Mammary epithelial cell (primary cell): ENCODE measurements around the gene SLC7A14.

ENCODE experiments used
- CTCF ChIP-seq, 2 donors: IDR thresholded peaks in 1 of 2; conservative IDR thresholded peaks in 1 of 2; 2 replicates each; pipeline ENCODE4 v1.5.1; 2011 to 2012; ENCODE audit warnings: inconsistent platforms in 2 of 2, low read length in 2 of 2, mild to moderate bottlenecking in 2 of 2, control low read depth in 1 of 2, low read depth in 1 of 2; ENCODE audit not compliant: insufficient read depth in 1 of 2; ENCODE audit errors: extremely low read depth in 1 of 2
- EZH2 ChIP-seq: IDR thresholded peaks from 2 replicates; pipeline ENCODE4 v1.6.1; 2012; ENCODE audit warnings: low read length, inconsistent platforms, borderline replicate concordance

GRCh38 chr3:170486398-170486797 lies 99.5 kb downstream of the SLC7A14 start:
- TF ChIP-seq CTCF (conservative IDR thresholded peaks at IDR 0.05 in 1 of 2, IDR thresholded peaks at IDR 0.05 in 1 of 2; ENCODE audit: extremely low read depth in 1 of 2, insufficient read depth in 1 of 2, low read depth in 1 of 2, low read length in 2 of 2) (no peak), EZH2 (no peak)
